Myocyte (in vitro differentiated cells): ENCODE data around the gene CIP2A. TPM values are rescaled to one million over a fixed set of nuclear protein-coding genes. Genes with fewer than 3 reads are reported as not detected.

Experiments
- DNase-seq: peaks from one replicate; pipeline ENCODE4 v3.0.0-alpha.2; 2012; ENCODE audit warnings: low read depth
- total RNA-seq: library from RNA; depleted of rRNA; stranded (reverse); fragments of >200 nt; gene quantifications from 2 replicates; pipeline ENCODE4 v1.2.3, GENCODE V29; 2014

CIP2A gene
- total RNA-seq, 1 donor from 2014 or later = 5.6 TPM

DNA sequence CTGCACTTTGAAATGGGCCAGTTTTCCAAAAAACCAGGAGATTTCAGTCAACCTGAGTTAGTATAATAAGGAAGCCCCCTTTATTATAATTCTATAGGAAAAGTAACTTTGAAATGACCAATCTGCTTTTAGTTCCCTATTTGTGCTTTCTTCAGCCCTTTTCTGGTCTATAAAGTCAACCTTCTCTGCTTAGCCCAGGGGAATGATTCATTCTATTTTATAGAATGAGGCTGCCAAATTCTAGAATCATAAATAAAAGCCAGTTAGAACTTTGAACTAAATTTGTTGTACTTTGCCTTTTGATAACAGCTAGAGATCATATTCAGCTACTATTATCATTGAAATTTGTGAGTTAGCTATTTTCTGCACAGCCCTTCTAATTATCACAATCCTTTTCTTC, 24.7 kb downstream of the CIP2A start:
- DNase-seq = no peak

DNA sequence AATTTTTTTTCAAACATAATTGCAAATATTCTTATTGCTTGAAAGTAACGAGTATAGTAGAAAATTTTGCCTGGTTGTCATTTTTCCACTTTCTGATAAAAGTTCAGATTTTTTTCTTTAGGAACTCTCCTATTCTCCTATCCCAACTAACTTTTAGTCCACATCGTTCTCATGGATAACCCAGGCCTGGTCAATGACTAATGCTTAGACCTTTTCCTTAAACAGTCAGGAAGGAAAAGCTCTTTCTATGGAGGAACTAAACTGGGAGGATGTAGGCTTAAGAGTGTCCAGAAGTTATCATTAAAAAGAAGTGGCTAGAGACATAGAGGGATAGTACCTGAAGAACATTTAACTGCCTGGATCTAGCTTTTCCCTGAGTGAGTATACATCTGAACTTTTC, 26.7 kb downstream of the CIP2A start:
- no peak for DNase-seq

DNA sequence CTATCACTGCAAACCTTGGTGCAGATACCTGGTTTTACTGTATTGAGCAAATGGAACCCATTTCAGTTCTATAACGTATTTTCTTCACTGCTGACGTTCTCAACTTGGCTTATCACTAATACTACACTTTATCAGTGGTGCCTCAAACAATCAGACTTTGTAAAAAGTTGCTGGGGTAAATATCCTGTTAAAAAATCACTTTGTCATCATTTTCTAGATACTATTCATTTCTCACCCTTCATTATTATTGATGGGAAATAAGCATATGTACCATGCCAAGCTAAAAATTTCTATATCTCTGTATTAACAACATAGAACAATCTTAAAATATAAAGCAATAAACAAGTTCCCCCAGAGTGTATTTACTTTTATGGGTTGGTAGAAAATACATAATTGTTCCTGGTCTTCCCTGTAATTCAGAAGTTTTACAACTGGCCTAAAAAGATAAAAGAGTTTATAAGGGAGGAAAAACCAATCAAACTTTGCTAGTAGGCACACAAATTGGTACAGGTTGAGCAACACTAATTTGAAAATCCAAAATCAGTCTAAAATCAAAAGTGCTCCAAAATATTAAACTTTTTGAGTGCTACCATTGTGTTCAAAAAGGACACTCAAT, 33.2 kb downstream of the CIP2A start:
- DNase-seq = no peak

DNA sequence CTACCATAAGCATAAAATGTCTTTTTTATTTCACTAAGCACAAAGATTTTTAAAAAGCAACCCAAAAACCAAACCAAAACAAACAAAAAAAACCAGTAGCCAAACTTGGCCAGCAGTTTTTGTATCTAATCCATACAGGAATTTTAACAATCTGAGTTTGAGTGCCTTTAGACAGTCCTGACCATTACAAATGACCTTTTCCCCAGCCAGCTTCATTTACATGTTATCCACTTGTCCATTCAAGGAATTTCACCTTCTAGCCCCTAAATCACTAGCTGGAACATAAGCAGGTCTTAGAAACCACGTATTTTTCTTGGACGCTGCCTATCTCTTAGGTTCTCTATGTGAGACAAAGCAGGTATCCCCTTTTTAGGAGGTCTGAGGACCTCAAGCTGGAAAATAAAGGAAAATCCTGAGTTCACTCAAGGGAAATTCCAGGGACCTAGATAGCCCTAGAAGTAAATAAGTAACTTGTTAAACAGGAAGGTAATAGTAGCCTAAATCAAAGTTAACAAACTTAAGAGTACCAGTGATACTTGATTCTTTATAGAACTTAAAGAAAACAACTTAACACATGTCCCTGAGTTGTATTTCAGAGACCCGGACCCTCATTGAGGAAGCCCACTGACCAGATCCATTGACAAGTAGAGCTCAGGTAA, 34.2 kb downstream of the CIP2A start:
- no peak for DNase-seq

DNA sequence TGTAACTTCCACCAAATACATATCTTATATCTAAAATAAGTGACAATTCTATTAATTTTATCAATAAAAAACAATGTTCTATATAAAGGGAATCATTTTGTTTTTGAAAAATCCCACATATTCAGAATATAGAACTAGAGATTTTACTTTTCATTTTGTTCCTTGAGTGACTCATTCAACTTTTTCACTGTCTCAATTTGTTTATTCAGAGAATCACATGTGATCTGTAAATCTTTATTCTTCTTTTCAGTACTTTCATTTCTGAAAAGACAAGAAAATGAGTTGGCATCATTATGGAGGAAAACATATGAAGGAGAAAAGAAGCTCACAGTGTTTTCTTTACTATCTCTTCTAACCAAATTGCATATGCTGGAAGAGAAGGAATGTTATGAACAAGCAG, 35.0 kb downstream of the CIP2A start:
- DNase-seq = no peak

DNA sequence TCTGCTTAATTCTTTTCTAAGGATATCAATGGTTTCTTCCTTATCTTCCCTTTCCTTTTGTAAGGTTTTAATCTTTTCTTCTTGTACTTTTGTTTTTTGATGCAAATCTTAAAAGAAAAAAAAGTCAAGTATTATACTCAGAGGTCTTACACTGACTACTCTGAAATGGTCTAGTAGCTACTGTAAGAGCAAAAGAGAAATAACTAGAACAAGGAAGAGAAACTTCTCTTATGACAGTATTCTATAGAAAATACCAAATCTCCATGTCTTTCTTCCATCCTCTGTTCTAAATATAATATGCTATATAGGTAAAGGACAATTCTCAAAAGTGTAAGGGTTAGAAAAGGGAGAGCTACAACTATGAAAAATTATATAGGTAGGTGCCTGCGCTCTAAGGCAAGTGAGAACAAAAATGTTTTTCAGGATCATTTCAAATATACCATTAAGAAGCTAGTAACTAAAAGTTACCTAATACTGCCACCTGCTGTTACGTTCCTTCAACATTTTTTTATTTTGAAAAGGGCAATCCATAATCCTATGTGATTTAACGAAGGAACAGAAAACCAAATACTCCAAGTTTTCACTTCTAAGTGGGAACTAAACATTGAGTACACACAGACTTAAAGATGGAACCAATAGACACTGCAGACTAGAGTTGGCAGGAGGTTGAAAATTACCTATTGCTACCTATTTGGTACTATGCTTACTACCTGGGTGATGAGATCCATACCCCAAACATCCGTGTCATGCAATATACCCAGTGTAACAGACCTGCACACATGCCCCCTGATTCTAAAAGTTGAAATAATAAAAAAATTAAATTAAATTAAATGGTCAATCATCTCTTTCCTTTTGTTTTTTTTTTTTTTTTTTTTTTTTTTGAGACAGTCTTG, 36.7 kb downstream of the CIP2A start:
- peak; percentile 62 for DNase-seq

DNA sequence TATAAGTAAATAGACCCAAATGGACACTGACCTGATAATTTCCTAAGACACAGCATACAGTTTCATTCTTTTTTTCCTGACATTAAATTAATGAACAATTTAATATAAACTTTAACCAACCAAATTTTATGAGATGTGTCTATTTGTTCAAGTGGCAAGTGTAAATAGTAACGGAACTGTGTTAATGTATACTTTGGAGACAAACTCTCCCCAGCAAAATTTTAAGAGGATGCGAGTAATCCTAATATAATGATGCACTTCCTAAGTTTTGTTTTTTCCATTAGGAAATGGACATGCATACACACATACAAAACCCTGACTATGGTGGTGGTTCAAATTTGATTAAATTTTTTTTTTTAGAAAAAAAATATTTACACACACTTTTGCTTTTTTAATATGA, 40.4 kb downstream of the CIP2A start:
- no peak for DNase-seq

DNA sequence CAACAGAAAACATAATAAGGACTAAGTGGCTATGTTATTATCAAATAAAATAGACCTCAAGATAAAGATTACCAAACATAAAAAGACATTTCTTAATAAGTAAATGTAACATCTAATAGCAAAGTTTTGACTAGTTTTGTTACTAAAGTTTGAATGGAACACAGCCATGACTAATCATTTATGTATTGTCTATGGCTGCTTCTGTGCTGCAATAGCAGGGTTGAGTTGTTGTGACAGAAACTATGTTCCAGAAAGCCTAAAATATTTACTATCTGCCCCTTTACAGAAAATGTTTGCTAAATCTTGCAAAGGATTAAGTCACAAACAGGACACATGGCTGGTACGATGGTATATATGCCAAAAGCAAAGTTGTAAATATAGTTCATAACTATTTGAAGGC, 40.9 kb downstream of the CIP2A start:
- no peak for DNase-seq

DNA sequence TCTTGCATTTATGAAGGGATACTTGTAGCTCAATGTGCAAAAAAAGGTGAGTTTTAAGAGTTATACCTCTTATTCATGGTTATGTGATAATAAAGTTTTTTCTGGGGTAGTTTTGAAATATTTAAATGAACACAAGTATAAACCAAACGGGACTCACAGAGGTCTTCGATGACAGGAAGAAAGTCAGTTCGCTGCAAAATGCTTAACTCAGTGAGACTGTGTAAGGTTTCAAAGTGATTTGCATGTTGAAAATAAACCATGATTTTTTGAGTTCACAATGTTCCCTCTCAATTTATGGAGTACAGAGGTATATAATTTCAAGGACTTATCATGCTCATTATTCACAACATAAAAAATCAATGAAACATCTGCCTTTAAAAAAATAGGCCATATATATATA, 42.5 kb downstream of the CIP2A start:
- DNase-seq = no peak

DNA sequence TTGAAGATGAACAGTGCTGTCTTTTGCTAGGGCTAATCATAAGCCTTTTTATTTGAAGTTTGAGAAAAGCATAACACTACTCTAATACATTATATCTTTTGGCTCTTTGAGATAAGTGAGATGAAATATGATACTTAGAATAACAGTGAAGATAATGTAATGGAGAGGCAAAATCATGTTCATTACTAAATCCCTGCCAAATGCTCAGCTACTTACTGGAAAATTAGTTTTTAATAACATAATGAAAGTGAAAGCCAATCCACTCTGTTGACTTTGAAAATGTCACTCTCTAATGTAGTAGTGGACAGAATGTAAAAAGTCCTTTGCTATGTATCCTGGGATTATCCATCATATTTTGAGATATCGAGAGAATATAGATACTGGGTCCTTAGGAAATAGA, 43.0 kb downstream of the CIP2A start:
- no peak for DNase-seq

DNA sequence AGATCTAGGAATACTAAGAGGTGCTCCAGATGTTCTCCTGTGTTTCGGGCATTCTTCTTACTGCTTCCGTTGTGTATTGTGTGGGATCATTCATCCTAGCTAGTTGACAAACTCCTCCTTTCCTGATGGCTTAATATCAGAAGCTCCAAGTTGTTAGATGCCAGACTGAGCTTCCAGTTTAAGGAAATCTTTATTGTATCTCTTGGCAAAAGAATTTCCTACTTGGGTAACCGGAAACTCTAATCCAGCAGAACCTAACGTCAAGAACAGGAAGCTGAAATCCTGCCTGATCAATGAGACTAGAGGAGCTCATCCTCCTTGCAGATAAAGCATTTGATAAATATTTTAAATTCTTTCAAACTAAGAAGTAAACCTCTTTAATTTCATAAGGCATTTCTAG, 51.2 kb downstream of the CIP2A start:
- DNase-seq = no peak

DNA sequence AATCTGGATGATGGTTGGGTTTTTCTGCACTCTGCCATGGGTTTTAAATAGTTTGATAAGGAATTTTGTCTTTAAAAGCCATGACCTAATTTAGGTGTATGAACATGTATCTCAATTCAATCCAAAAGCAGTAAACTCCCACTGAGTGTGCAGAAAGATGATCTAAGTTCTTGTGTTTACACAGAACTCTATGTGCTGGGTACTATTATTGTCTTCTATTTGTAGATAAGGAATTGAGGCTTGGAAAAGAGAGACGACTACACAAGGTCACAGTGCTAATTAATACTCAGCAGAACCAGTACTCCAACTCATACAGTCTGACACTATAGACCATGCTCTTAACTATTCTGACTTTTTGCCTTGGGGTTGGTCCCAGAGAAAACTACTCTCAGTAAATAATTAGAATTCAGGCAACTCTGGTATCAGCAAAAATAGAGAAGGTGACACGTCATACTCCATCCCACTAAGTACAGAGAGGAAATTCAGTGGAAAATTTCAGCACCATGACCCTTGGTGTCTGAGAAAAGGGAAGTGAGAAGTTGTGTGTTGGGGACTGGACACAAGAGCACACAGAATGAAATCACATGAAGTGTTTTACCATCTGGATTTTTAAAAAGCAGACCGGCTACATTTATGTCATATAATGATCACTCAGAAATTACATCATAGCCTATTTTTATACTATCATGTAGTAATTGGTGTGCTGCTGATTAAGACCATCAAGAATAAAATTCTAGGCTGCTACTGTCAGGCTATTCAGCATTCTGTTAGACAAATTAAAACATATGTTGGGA, 60.6 kb downstream of the CIP2A start:
- DNase-seq = no peak

DNA sequence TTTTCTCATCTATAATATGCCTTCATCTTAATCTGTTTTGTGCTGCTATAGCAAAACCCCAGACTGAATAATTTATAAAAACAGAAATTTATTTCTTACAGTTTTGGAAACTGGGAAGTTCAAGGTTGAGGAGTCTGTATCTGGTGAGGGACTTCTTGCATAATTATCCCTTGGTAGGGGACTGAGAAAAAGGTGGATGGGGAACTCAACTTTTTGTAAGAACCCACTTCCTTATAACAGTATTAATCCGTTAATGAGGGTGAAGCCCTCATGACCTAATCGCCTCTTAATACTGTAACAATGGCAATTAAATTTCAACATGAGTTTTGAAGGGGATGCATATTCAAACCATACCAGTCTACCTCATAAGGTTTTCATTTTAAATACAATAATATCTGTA, 61.4 kb downstream of the CIP2A start:
- no peak for DNase-seq

DNA sequence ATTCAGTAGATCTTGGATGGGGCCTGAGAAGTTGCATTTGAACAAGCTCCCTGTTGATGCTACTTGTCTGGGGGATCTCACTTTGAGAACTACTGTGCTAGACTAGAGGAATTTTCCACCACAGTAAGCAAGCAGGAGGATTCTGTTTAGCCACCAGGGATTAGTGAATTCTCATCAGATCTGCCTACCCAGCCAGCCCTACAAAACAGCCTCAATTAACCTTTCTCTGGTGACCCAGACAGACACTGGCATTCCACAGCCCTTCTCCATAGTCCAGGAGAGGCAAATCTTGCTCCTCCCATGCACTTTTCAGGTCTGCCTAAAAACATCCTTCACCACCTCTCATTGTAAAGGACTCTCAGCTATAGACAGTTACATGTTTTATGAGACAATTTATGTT, 62.1 kb downstream of the CIP2A start:
- DNase-seq = no peak

DNA sequence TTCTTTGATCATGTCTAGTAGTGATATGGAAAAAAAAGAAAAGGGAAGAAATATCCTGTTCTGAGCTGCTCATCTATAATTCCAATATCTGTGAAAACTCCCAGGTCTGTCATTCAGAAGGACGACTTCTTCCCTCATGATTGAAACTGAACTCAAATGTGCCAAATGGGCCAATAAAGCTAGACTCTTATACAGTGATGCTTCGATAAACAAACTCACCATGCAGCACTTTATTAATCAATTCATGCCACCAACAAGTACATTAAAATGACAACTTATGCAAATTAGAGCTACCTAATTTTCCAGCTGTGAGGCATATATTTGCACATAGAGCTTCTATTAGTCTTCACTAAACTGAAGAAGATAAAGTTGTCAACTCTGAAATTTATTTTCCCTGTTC, 63.3 kb downstream of the CIP2A start:
- DNase-seq = no peak

DNA sequence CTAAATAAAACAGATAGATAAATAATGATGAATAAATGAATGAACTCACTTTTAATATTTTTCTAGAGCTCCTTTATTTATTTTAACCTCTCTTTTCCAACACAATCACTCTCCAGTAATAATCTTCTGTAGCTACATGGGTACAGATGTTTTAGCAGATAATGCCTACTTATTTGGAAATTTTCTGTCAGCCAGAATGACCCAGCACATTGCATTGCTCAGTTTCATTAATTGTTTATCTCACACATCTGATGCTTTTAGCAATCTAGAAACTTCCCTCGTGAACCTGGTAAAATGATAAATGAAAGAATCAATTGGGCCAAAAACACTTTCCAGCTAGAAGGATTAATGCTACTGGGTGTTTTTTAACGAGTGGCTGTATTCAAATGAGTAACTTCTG, 64.0 kb downstream of the CIP2A start:
- no peak for DNase-seq

DNA sequence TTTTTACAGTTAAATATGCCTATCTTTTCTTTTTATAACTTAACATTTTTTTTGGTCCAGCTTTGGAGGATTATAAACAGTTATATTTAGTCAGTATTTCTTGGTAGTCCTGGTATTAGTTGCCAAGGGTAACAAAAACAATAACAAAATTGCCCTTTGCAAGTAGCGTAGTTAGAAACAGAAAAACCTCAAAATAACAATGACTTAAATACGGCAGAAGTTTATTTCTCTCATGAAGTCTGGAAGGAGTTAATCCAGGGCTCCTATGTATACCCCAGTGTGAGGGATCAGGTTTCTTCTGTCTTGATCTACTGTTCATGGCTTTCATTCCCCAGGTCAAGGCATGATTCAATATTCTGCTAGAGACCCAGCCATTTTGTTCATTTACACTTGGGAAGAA, 64.7 kb downstream of the CIP2A start:
- peak; percentile 58 for DNase-seq

DNA sequence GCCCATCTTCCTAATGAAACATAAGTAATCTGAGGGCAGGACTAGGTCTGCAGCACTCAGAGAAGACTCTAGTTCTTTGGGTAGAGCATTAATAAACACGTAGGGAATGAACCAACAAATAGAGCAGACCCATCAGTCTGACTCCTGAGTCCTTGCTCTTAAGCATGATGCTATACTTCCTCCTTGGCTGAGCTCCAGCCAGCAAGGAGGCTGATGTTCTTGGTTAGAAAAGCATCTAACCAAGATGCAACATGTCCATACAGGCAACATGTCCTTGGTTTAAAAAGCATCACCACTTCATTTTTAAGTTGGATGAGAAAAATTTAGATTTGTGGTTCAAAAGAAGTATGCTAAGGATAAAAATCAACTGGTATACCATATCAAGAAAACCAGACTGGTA, 70.3 kb downstream of the CIP2A start:
- no peak for DNase-seq

DNA sequence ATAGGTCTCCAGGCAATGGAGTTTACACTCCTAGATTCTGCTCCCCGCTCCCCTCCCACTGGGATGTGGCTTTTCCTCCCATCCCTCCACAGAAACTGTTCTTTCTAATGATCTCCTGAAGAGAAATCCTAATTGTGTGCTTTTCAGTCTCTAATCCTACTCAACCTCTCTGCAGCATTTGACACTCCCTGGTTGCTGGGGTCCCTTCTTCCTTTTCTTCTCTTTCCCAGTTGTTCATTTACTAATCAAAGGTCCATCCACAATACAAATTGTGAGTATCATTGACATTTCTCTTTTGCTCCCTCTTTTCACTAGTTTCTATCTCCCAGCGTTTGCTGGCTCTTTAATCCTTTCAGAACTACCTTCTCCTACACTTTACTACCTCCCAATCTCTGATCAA, 72.4 kb downstream of the CIP2A start:
- no peak for DNase-seq

DNA sequence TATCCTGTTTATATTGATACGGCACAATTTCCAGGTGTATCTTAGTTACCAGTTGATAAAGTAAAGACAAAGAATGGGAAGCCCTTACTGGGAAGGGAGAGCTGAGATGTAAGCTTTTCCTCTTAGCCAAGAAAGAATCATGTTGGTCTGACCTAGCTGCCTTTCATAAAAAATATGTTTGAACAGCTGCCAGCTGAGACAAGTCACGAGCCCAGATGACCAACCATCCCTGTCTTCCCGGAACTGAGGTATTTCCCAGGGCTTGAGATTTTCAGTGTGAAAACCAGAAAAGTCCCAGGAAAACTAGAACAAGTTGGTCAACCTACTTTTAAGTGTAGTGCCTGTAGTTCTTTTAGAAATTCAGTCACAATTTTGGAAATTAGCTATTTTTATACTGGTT, 75.3 kb downstream of the CIP2A start:
- peak; percentile 61 for DNase-seq

DNA sequence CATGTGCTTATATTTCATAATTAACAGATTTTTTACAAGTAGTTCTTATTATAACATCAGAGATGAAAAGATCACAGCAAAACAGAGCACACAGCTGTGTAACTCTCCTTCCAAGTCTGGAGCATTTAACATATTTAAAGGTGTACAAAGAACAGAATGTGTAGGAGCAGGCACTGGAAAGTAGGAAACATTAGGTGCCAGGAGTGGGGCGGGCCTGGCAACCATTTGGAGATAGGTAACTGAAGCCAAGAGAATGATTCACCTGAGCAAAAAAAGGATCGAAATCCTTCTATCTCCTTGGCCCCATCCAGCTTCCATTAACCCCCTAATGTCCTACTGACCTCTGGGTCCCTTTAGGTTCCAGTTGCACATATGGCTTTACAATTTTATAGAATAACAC, 76.6 kb downstream of the CIP2A start:
- no peak for DNase-seq

DNA sequence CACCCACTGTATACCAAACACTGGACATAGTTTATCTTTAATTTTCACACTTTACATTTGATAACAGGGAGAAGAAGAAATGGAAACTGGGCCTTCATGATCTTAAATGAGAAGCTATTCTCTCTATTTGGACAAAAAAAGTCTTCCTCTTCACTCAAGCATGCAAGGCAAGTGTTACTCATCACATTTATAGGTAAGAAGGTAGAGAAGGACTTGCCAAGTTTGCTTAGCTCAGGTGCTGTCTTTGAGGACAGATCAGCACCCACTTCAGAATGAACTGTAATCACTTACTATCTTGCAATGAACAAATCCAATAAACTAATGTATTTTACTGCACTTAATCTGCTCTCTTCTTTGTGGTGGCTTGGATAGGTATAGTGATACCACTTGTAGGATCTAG, 77.7 kb downstream of the CIP2A start:
- DNase-seq = no peak
